NCI-H524 (cell line): Measurements from ENCODE around the gene PHPT1.
"Not testable (repeated sequence)": the region's sequence is repeated elsewhere in the genome, so short reads cannot be mapped to it uniquely, and the experiment has no call there.

Source experiments
- DNase-seq, 2 experiments: peaks; one replicate each; lab custom pipeline; 2025; lab: John Stamatoyannopoulos, UW

PHPT1 gene

DNA sequence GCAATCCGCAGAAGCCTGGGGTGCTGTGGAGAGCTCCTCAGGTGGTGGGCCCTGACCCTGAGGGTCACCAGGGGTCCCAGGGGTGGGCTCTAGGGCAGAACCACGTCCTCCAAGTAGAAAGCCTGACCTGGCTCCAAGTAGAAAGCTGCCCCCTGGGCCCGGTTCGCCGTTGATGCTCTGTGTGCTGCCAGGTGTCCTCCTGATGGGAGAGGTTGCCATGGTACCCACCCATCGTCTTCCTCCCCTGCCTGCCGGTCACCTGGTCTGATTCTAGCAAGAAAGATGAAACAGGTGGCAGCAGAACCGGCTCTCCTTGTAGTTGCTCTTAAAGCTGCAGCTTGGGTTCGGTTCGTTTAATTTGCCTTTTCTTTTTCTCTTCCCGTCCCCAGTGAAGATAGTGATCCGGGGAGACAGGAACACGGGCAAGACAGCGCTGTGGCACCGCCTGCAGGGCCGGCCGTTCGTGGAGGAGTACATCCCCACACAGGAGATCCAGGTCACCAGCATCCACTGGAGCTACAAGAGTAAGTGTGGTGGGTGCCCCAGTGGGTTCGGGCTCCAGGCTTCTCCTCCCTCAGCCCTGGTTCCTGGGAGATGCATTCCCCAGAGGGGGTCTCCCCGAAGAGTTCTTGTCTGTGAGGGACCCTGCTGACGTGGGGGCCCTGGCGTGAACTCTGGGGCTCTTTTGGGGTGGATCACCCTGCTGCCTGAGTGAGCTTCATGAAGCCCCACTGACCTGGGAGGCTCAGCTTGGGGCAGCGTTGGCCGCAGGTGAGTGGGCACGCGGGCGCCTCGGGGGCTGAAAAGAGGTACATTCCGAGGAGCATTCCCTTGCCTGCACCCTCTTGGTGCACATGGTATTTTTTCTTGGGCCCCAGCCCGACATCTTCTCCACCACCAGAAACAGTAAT lies 25.8 kb upstream of the PHPT1 start:
- DNase-seq, result no peak

DNA sequence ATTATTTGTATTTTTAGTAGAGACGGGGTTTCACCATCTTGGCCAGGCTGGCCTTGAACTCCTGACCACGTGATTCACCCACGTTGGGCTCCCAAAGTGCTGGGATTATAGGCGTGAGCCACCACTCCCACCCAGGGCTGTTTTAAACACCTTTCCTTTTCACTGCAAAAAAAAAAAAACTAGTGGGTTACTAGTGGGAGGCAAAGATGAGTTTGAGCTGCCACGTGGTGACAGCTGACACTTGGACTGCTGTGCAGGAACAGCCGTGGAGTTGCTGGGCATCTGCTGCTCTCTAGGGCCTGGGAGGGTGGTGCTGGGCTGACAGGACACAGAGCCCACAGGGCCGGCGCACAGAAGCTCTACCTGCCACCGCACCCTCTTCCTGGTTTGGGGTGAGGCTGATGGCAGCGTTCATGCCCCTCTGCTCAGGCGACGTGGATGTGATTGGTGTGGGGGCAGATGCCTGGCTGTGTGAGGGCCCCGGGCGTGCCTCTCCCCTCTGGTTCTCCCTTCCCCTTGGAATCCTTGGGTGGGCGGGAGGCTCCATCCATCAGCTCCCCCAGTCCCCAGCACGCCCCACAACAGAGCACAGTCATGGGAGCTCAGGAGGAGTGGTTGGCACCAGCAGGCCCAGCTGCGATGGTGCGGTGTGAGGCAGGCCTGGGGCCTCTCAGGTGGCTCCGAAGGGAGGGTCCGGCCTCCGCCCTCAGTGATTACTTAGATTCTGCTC lies 24.5 kb upstream of the PHPT1 start:
- no peak for DNase-seq

DNA sequence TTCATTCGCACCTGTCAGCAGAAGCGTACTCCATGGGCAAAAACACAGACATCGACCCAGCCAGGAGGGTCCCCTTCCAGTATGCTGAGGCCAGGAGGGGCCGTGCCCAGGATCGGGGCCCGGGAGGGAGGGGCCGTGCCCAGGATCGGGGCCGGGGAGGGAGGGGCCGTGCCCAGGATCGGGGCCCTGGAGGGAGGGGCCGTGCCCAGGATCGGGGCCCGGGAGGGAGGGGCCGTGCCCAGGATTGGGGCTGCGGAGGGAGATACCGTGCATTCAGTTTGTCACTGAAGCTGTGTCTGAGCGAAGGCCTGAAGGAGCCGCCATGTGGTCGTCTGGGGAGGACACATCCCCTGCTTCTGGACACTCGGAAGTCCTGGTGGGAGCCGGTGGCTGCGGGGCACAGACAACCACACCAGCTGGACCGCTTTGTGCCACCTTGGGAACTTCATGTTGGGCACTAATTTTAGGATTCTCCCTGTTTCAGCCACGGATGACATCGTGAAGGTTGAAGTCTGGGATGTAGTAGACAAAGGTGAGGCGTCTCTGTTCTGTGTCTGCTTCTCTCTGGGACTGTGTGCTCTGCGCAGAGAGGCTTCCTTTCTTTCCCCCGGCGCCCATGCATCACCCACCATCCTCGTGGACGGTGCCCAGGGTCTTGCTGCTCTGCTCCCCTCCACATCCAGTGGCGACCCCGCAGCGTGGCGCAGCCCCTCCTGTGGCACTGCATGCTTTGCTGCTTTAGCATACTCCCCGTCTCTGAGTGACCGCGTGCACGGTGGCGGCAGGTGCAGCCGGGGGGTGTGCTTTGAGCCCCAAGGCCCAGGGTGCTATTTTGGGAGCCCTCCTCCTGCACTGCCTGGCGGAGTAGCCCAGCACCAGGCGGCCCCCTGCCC lies 23.7 kb upstream of the PHPT1 start:
- no peak for DNase-seq

DNA sequence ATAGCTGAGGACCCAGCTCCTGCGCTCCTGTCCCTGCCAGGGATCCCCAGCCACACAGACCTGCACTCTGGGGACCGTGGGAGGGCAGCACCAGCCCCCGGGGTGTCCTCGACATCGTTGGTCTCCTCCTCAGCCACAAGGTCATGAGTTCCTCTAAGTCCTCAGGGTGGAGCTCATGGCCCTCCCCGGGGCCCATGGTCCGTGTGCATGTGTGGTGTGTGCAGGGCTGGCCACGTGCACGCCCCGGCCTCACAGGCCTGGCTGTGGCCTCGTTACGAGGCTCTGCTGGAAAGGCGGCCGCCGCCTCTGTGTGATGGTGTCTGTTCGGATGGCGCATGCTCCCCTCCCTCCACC lies 23.0 kb upstream of the PHPT1 start:
- no peak for DNase-seq

DNA sequence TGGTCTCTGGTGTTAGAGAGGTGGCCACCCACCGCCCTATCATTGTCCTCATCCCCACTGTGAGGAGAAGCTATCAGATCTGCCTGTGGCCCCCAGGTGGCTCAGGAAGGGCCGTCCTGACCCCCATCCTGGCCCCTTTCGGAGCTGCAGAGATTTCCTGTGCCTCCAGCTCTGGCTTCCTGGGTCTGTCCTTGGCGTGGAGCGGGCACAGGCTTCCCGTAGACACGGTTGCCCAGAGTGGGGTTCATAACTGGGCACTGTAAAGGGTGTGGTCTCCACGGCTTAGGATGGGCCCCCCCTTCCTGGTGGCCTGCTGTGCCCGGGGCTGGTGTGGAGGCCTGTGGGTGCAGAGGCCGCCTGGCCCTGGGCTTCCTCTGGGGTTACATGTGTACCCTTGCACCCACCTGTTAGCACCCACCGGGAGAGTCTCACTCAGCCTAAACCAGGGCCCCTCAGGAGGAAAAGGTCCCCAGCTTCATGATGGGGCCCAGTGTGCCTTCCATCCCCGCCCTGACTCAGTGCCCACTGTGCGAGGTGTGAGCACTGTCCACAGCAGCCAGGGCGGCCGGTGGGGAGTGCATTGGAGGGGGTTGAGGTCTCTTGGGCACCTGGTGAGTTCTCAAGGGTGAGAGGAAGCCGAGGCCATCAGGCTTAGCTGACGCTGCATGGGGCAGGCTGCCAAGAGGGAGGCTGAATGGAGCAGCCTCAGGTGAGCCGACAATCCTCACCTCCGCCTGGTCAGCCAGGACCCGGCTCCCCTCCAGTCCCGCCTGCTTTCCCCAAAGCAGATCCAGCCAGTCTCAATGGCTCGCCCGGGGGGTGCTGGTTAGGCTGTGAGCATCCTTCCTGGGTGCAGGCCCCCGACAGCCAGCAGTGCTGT lies 22.3 kb upstream of the PHPT1 start:
- no peak for DNase-seq

DNA sequence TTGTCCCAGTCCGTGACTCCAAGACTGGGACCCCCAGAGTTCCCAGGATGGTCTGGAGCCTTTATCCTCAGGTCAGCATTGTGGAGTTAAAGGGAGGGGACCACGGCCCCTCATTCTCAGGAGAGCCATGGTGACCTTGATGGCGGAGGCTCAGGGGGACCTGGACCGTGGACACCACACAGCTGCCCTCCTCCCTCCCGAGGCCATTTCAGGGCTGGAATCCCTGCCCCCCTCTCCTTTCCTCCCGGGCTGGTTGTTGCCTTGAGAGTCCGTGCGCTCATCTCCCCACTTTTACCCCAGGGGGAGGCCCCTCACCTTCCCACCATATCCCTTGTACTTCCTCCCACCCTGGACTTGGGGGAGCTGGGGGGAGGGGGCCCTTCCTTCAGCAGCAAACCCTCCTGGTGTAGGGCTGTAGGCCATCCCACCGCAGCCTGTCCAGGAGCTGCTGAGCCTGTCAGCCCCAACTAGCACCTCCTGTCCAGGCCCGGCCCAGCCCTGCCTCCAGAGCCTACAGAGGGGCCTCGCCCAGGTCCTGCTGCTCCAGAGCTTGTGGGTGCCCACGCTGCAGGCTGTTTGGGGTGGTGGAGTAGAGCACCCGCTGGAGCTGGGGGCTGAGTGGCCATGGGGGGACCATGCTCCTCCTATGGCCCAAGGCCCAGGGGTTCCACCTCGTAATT lies 21.3 kb upstream of the PHPT1 start:
- DNase-seq, result no peak

DNA sequence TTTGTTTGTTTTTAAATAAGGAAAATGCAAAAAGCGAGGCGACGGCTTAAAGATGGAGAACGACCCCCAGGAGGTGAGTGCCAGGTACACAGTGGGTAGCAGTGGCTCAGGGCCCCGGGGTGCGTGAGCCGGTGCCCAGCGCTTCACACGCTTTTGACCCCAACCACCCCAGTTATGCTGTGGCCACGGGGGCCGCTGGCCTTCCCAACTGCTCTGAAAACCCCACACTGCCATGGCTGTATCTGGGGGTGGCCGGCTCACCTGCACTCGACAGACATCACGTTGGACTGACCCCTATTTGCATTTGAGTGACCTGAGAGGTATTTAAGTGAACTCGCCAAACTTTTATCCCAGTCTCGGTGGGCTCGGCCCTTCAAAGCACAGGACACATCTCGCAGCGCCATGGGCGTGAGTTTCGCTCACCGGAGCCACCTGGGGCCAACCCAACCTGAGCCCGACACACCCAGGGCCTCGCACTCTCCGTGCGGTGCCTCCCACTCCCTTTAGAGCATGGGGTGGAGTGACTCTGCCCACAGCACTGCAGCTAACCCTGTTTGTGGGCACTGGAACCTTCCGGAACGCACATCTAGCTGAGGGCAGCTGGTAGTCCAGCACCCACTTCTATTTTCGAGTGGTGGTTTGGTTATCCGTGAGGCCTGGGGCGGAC lies 20.6 kb upstream of the PHPT1 start:
- no peak for DNase-seq

DNA sequence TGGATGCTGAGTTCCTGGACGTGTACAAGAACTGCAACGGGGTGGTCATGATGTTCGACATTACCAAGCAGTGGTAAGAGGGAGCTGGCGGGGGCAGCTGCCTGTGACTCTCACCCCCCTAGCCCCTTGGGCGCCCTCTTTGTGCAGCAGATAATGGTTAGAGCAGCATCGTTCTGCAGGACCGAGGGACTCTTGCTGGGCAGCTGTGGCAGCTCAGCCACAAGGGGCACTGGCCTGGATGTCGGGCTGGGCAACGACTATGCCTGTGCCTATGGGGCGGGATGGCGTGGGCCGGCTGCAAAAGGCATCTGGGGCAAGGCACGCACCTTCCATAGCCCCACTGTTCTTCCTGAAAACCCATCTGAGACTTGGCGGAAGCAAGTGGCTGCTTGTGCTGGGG lies 19.8 kb upstream of the PHPT1 start:
- no peak for DNase-seq

DNA sequence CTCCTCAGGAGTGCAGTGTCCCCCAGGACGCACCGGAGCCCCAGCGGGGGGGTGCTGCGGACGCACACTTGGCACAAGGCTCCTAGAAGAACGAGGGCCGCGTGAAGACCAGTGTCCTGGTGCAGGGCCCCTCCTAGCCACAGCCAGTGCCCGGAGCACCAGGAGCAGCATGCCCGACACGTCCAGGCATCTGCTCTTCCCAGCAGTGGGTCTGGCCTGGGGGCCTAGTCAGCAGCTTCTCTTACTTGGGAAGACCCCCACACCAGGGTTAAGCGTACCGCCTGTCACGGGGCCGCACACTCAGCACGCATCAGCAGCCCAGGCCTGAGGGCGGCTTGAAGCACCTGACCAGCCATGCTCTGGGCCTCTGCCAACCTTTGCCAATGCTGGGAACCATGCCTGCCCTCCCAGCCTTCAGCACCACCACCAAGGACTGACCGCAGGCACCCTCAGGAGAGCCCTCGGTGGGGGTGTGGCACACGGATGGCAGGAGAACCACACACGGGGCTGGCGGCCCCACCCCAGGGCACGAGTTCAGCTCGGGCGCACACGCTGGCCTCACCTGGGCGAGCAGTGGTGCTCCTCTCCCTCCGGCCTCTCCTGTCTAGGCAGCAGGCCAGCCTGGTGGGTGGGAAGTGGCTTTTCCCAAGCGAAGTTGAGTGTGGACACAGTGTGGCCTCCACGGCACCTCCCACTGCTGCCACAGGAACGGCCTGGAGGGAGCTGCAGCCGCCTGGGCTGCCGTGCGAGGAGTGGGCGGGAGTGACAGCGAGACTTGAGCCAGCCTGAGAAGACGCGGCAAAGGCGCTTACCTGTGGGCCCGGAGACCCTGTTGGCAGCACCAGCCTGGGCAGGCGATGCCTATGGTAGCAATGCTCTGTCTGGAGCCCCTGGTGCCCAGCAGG lies 19.0 kb upstream of the PHPT1 start:
- DNase-seq, result no peak

DNA sequence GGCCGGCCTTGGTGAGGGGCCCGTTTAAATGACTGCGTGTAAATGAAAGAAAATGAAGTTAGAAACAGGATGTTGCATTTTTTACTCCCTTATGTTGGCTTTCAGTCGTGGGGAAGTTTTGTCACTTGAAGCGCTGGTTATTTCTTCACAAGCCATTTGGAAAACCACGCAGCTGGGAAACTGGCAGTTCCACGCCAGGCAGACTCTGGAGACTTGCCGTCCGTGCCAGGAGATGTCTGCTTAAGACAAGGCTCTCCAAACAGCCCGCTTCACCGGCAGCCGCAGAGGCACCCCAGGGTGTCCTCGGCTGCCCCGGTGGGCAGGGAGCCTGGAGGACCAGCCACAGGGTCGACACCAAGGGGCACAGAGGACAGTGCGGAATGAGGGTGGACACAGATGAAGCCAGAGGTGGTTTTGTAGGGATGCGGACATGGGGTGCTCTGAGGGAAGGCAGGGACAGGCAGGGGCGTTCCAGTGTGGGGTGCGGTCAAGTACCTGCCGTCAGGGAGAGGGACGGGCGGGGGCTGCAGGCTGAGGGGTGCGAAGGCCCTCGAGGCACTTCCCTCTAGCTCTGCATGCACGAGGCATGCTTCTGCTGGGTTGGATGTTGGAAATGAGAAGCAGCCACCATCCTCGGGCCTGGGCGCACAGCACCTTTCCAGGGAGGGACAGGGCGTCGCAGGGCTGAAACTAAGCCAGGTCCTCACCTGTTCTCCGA lies 18.0 kb upstream of the PHPT1 start:
- DNase-seq, result no peak

DNA sequence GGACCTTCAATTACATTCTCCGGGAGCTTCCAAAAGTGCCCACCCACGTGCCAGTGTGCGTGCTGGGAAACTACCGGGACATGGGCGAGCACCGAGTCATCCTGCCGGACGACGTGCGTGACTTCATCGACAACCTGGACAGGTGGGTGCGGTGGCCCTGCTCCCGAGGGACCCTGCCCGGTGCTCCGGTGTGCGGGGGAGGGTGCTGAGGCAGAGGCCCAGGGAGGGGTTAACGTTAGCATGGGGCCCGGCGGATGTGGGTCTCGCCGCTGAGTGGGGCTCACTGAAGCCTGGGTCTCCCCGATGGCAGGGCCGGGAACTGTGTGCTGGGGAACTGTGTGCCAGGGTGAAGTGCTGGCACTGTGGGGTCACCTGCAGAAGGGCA lies 17.5 kb upstream of the PHPT1 start:
- DNase-seq, result no peak

DNA sequence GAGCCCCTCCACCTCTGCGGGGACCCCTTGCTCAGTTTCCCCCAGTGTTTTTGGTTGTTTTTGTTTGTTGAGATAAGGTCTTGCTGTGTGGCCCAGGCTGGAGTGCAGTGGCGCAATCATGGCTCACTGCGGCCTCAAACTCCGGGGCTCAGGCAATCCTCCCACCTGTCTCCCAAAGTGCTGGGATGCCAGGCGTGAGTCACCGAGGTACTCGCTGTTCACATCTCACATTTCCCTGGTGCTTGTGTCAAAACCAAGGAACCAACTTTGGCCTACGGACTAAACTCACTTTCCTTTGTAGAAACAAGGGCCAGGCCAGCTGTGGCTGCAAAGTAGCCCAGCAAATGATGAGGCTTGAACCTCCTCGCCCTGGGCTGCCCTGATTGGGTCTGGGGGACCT lies 16.6 kb upstream of the PHPT1 start:
- no peak for DNase-seq

DNA sequence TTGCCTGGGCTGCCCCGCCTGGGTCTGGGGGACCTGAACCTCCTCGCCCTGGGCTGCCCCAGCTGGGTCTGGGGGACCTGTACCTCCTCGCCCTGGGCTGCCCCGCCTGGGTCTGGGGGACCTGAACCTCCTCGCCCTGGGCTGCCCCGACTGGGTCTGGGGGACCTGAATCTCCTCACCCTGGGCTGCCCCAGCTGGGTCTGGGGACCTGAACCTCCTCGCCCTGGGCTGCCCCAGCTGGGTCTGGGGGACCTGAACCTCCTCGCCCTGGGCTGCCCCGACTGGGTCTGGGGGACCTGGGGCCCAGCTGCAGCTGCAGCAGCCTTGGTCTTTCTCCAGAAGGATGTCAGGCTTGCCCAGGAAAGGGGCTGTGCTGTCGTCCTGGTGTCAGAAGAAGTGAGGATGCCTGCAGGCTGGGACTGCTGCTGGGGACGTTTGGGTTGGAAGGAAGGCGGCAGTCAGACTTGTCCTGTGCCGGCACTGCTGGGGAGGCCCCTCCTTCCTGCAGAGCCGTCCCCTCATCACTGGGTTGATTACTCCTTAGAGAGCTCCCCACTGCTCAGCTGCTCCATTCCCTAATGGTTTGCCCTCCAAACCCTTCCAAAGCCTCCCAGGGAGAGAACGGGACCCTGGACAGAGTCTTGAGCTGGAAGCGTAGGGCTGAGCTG lies 15.7 kb upstream of the PHPT1 start:
- DNase-seq, result not testable (repeated sequence)

DNA sequence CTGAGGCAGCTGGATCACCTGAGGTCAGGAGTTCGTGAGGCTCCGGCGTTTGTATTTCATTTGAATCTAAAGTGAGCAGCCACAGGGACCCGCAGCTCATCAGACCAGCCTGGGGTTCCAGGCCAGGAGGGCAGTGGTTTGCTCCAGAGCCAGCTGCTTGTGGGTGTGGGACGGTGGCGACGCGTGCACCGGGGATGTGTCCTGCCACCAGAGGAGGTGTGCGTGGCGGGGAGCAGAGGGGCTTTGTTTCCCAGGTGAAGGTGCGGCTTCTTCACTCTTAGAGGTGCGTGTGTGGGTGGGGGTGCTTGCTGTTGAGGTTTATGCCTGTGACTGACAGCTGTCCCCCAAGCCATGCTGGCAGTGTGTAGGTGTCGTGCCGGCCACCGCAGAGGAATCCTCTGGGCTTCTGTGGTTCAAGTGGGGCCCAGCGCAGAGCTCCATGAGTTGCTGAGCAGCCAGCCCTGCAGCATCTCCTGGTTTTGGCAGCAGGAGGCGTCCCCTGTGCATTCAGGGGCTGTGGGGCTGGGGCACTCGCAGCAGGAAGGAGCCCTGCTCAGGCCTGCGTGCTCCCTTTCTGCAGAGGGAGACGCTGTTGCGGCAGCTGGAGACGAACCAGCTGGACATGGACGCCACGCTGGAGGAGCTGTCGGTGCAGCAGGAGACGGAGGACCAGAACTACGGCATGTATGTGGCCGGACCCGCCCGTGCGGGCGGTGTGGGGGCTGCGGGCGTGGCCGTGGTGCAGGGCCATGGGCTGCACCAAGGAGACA lies 13.9 kb upstream of the PHPT1 start:
- DNase-seq, result no peak

DNA sequence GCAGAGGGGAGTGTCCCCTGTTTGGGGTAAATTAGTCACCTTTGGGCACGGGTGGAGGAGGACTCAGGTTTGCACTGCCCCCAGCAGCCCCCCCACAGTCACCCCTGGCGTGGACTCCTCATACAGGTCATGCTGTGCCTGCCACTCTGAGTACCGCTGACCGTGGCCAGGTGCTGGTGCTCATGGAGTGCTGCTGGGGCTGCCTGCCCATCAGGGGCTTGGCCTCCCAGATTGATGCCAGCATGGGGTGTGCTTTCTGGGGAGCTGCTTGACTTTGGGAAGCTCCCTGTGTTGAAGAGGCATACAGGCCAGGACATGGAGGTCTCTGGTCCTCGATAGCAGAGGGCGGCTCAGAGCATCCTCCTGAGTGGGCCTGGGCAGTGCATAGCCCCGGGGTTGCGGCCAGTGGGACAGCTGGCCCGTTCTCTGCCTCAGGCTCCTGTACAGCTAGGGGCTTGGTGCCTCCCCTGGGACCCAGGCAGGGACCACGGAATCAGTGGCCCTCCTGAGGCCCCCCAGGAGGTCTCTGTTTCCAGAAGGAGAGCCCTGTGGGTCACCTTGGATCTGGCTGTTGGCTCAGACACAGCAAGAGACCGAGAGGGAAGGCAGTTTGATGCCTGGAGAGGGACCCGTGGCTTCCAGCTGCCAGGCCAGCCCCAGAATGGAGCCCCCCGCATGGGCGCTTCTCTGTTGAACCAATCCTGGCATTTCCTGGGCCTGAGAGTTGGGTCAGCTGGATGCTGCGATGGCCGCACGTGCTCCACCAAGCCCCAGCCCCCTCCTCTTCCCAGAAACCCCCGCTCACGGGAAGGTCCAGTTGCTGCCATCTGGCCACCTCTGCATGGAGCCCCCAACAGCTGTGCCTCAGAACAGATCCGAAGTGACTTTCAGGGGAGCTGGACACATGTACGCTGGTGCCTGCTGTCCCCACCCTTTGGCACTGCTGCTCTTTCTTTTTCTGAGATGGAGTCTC lies 13.0 kb upstream of the PHPT1 start:
- no peak for DNase-seq
